Caco-2 (cell line): ENCODE measurements around the gene CD247. TPM values are rescaled to one million over a fixed set of nuclear protein-coding genes. Genes with fewer than 3 reads are reported as not detected.

Experiments used
- BruUV-seq: library from RNA; stranded (reverse); fragments of 400-500 nt; replicated peaks from 2 replicates; lab custom pipeline; 2021; lab: Mats Ljungman, UMichigan
- CTCF ChIA-PET: fragments of 300-600 bp; sonication (Branson Sonifier 250); formaldehyde crosslinking; loops from one replicate; lab custom pipeline; 2022; ENCODE audit warnings: antibody characterized with exemption; lab: Charles Lee
- POLR2A ChIA-PET: fragments of 300-600 bp; sonication (Branson Sonifier 250); formaldehyde crosslinking; loops from one replicate; lab custom pipeline; 2022; ENCODE audit warnings: antibody characterized with exemption; lab: Charles Lee
- DNase-seq, 2 experiments: peaks; one replicate each; pipeline versions ENCODE4 v3.0.0 to v3.0.0-alpha.2; 2020 to 2022
- H3K27me3 ChIP-seq: replicated peaks from 2 replicates; pipeline ENCODE4 v1.6.0; 2011; ENCODE audit warnings: low read length; ENCODE audit not compliant: control insufficient read depth, insufficient read depth
- H3K36me3 ChIP-seq: 2 replicates; pipeline ENCODE4 v1.5.1; 2011; ENCODE audit warnings: low read length; ENCODE audit not compliant: control insufficient read depth, insufficient read depth
- H3K4me1 ChIP-seq: fragments of 250-450 bp; sonication (Bioruptor Pico); 2 replicates; pipeline ENCODE4 v1.5.1; 2020; ENCODE audit warnings: mild to moderate bottlenecking
- H3K4me3 ChIP-seq: 2 replicates; pipeline ENCODE4 v1.5.1; 2011; ENCODE audit warnings: low read depth, mild to moderate bottlenecking, control low read depth, low read length
- H3K9me3 ChIP-seq: fragments of 250-450 bp; sonication (Bioruptor Pico); 2 replicates; pipeline ENCODE4 v1.5.1; 2020; ENCODE audit warnings: mild to moderate bottlenecking, moderate library complexity
- H3K27ac Mint-ChIP-seq: one replicate; pipeline ENCODE4 v1.8.0; 2022; ENCODE audit warnings: mixed read lengths; ENCODE audit not compliant: unreplicated experiment
- H3K27me3 Mint-ChIP-seq: one replicate; pipeline ENCODE4 v1.8.0; 2022; ENCODE audit warnings: mixed read lengths; ENCODE audit not compliant: insufficient read depth, unreplicated experiment
- H3K36me3 Mint-ChIP-seq: one replicate; pipeline ENCODE4 v1.8.0; 2022; ENCODE audit warnings: mild to moderate bottlenecking, mixed read lengths; ENCODE audit not compliant: insufficient read depth, unreplicated experiment
- H3K4me1 Mint-ChIP-seq: one replicate; pipeline ENCODE4 v1.8.0; 2022; ENCODE audit warnings: low read depth, mixed read lengths; ENCODE audit not compliant: unreplicated experiment
- H3K4me3 Mint-ChIP-seq: one replicate; pipeline ENCODE4 v1.8.0; 2022; ENCODE audit warnings: mild to moderate bottlenecking, moderate library complexity, mixed read lengths; ENCODE audit not compliant: unreplicated experiment
- H3K9me3 Mint-ChIP-seq: one replicate; pipeline ENCODE4 v1.8.0; 2022; ENCODE audit warnings: mixed read lengths; ENCODE audit not compliant: unreplicated experiment
- CTCF ChIP-seq, 2 experiments: fragments of 200-600 bp in 1 of 2; IDR thresholded peaks; 1 replicate in 1 of 2; 2 replicates in 1 of 2; pipeline versions ENCODE4 v1.5.1 to v1.8.0; 2011 to 2022; ENCODE audit warnings: antibody characterized with exemption in 1 of 2, control low read depth in 1 of 2, inconsistent platforms in 1 of 2, low read depth in 1 of 2, low read length in 1 of 2, mild to moderate bottlenecking in 1 of 2, moderate library complexity in 1 of 2; ENCODE audit not compliant: insufficient read depth in 1 of 2, severe bottlenecking in 1 of 2, unreplicated experiment in 1 of 2
- intact Hi-C: fragments of 100-400 bp; cut with micrococcal nuclease; formaldehyde crosslinking; loops from one replicate; pipeline ENCODE4 v1.10.0; 2022; ENCODE audit not compliant: unreplicated experiment
- total RNA-seq: library from RNA; stranded (reverse); gene quantifications from 2 replicates; pipeline ENCODE4 v1.2.3, GENCODE V29; 2022

The CD247 gene
- total RNA-seq, 1 experiment from 2014 or later, result not detected

GRCh38 chr1:167510244-167510643 lies 8.1 kb downstream of the CD247 start:
- Histone ChIP-seq H3K27me3 (no peaks in the 10 kb centered on the region), H3K4me1 (0 out of 2 replicates have a peak, but pooled peaks cover 7% of the 10 kb centered on the region), H3K4me3 (no peak overlapping the region), H3K9me3 (no peaks in the 10 kb centered on the region), H3K36me3 (no peaks in the 10 kb centered on the region)
- no peak for TF ChIP-seq CTCF (IDR thresholded peaks at IDR 0.05; ENCODE audit: insufficient read depth in 1 of 2, low read depth in 1 of 2, low read length in 1 of 2, severe bottlenecking in 1 of 2, unreplicated experiment in 1 of 2)
- no peak for DNase-seq
- no peak overlapping the region for H3K4me3 Mint-ChIP-seq
- ChIA-PET POLR2A (no interaction called here), CTCF (no interaction called here)
- no peak overlapping the region for H3K27ac Mint-ChIP-seq
- no peaks in the 10 kb centered on the region for H3K36me3 Mint-ChIP-seq
- no peaks in the 10 kb centered on the region for H3K9me3 Mint-ChIP-seq
- H3K27me3 Mint-ChIP-seq, result no peaks in the 10 kb centered on the region
- intact Hi-C loops, result no loop called here
- BruUV-seq, result no TSS peak
- no peaks in the 10 kb centered on the region for H3K4me1 Mint-ChIP-seq

GRCh38 chr1:167509587-167509986 lies 8.7 kb downstream of the CD247 start:
- Histone ChIP-seq H3K9me3 (no peaks in the 10 kb centered on the region), H3K4me3 (no peak overlapping the region), H3K27me3 (no peaks in the 10 kb centered on the region), H3K36me3 (no peaks in the 10 kb centered on the region), H3K4me1 (0 out of 2 replicates have a peak, but pooled peaks cover 7% of the 10 kb centered on the region)
- CTCF ChIA-PET, result no interaction called here
- BruUV-seq, result no TSS peak
- Mint-ChIP-seq H3K27me3 (no peaks in the 10 kb centered on the region), H3K36me3 (no peaks in the 10 kb centered on the region), H3K27ac (no peak overlapping the region), H3K4me3 (no peak overlapping the region), H3K9me3 (no peaks in the 10 kb centered on the region), H3K4me1 (no peaks in the 10 kb centered on the region)
- no peak for DNase-seq
- POLR2A ChIA-PET, result no interaction called here
- intact Hi-C loops, result no loop called here
- no peak for TF ChIP-seq CTCF (IDR thresholded peaks at IDR 0.05; ENCODE audit: insufficient read depth in 1 of 2, low read depth in 1 of 2, low read length in 1 of 2, severe bottlenecking in 1 of 2, unreplicated experiment in 1 of 2)

- no peaks in the 10 kb centered on the region for H3K9me3 ChIP-seq
- no peak overlapping the region for H3K4me3 ChIP-seq
- CTCF ChIA-PET, result no interaction called here
- Mint-ChIP-seq H3K4me3 (no peak overlapping the region), H3K9me3 (no peaks in the 10 kb centered on the region), H3K36me3 (no peaks in the 10 kb centered on the region), H3K27ac (no peak overlapping the region), H3K4me1 (no peaks in the 10 kb centered on the region), H3K27me3 (no peaks in the 10 kb centered on the region)
- POLR2A ChIA-PET, result interaction anchor here (0.6 kb wide), 1 partner anchor 46 kb away, joined by 9 read pairs; no protein-coding TSS in a partner anchor
- intact Hi-C loops, result no loop called here
- 0 out of 2 replicates have a peak, but pooled peaks cover 7% of the 10 kb centered on the region for H3K4me1 ChIP-seq
- BruUV-seq, result no TSS peak
- DNase-seq, result no peak
- H3K36me3 ChIP-seq, result no peaks in the 10 kb centered on the region
- no peaks in the 10 kb centered on the region for H3K27me3 ChIP-seq
- no peak for TF ChIP-seq CTCF (IDR thresholded peaks at IDR 0.05; ENCODE audit: insufficient read depth in 1 of 2, low read depth in 1 of 2, low read length in 1 of 2, severe bottlenecking in 1 of 2, unreplicated experiment in 1 of 2)
These were observed 10.6 kb downstream of the CD247 start for GRCh38 chr1:167507719-167508118.
